Activated CD4-positive, CD25-positive, alpha-beta regulatory T cell treated with anti-CD3 and anti-CD28 coated beads, Interleukin-2, amount 50 U/mL, for 72 hours (primary cell): ENCODE data around the gene PRKD1.

Source experiments
- DNase-seq: peaks from one replicate; pipeline ENCODE4 v3.0.0; 2021

The PRKD1 gene

GRCh38 chr14:29927376-29928116 lies at the start of gene PRKD1:
PRKD1 (minus strand) TSS chr14:29927847.
- no peak for DNase-seq

- DNase-seq, result no peak
Measured at GRCh38 chr14:29971101-29971500, 43.5 kb upstream of the PRKD1 start.

DNA sequence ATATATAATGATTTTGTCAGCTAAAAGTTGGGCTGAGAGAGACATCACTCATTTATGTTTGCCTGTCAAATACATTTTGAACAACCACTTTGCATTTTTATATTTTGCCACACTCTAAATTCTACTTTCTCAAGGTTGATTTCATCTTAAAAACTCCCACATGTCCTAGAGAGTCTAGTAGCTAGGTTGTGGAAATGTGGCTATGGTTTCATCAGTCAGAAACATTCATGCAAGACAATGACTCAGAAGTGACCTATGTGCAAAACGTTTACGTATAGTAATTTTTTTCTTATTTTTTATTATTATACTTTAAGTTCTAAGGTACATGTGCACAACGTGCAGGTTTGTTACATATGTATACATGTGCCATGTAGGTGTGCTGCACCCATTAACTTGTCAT lies 27.4 kb upstream of the PRKD1 start:
- no peak for DNase-seq

GRCh38 chr14:29953501-29953900 lies 25.9 kb upstream of the PRKD1 start:
- no peak for DNase-seq

- no peak for DNase-seq
Measured at GRCh38 chr14:29944091-29944490, 16.4 kb upstream of the PRKD1 start.

- no peak for DNase-seq
Measured at GRCh38 chr14:29941401-29941800, 13.8 kb upstream of the PRKD1 start.

DNA sequence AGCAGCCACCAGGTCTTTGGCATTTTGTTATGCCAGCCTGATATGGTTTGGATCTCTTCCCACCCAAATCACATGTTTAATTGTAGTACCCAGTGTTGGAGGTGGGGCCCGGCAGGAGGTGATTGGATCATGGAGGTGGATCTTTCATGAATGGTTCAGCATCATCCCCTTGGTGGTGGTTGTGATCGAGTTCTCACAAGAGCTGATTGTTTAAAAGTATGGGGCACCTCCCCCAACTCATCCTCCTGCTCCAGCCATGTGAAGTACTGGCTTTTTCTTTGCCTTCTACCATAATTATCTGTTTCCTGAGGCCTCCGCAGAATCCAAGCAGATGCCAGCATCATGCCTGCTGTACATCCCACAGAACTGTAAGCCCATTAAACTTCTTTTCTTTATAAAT lies 12.8 kb upstream of the PRKD1 start:
- DNase-seq, result no peak

- no peak for DNase-seq
Measured at GRCh38 chr14:29937116-29937515, 9.5 kb upstream of the PRKD1 start.

GRCh38 chr14:29930283-29930682 lies 2.6 kb upstream of the PRKD1 start:
- DNase-seq, result no peak

- no peak for DNase-seq
Measured at GRCh38 chr14:29928117-29928640, 532 bp upstream of the PRKD1 start.

DNA sequence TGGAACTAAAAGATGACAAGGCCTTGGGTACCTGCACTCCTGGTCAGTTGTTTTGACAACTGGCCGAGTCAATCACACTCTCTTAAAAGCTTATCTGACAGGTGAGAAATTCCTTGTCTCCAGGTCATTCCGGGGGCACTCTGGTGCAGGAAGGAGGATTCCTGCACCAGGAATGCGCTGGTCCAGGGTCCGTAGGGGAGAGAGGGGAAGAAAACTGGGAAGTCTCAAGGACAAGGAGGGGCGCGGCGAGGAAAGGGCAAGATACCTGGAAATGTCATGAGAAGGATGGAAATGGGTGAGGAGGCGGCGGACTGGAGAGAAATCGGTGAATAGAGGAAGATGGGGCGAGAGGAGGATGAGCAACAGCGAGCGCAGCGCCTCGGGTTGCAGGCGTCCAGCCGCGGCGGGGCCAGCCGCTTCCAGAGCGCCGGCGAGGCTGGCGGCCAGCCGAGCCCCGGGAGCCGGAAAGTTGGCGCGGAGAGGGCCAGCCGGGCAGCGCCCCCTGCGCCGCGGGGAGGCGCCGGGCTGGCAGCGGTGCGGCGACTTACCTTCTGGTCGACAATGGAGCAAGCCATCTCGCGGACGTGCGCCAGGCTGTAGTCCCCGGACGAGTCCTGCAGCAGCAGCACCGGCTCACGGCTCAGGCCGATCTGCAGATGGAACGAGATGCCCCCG lies 809 bp downstream of the PRKD1 start:
- DNase-seq, result no peak

- DNase-seq, result no peak
Measured at GRCh38 chr14:29926228-29926627, 1.4 kb downstream of the PRKD1 start.

DNA sequence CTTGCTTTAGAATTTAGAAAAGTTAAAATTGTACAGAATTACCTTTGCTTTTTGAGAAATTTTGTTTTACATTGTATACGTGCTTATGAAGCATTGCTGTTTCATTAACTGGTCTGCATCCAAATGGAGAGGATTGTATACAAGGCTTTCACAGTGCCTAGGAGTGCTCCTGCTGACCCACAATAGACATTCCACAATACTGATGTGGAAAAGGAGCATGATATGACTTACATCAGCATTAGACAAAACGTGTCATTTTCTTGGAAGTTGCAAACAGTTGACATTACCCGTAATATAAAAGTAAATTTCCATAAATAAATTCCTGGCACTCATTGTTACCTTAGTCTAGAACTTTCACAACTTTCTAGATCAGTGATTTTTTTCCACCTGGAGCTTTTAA lies 1.9 kb downstream of the PRKD1 start:
- DNase-seq, result no peak

DNA sequence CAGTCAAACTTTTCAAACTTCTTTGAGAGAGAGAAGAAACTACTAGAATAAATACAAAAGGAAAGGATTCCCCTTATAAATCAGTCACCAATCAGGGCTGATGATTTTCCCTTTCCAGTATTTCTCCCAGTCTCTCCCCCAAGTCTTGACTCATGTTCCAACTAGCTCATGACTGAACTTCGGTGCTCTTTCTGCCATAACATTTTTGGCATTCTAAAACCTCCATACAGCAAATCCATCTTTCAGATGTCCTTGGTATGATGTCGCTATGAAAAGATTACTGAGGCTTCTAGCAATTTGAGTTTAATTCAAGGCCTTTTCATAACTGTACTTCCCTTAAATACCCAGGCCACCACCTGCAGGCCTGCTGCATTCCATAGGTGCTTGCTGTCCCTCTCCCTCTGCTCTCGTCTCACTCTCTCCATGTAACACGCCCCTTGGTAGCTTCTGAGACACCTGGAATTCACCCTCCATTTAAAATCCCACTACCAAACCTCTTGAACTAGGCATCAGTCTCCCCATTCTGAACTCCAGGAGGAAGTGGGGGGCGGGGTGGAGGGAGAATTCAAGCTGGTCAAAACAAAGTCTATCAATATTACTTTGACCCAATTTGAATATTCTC lies 2.4 kb downstream of the PRKD1 start:
- DNase-seq, result no peak

DNA sequence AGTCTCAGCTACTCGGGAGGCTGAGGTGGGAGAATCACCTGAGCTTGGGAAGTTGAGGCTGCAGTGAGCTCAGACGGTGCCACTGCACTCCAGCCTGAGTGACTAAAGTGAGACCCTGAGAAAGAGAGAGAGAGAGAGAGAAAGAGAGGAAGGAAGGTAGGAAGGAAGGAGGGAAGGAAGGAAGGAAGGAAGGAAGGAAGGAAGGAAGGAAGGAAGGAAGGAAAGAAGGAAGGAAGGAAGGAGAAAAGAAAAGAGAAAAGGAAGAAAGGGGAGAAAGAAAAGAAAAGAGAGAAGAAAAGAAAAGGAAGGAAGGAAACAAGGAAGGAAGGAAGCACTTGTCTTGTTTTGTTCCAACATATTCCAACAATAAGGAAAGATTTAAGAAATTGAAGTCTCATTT lies 7.8 kb downstream of the PRKD1 start:
- DNase-seq, result no peak

DNA sequence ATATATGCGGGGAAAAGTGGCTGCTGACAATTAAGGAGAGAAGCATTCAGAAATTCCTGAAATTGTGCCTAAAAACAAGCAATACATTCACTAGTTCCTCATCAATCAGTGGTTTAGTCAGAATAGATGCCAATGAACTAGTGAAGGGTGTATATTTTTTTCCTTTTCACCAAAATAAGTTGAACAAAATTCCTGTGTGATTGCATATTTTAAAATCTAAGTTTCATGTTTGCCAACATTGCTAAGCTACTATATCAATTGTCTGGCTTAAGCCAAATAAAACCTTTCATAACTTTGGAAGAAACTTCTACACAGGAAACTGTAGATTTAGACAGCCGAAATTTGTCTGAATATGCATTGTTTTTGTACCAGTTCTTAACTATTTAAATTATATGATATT lies 8.7 kb downstream of the PRKD1 start:
- DNase-seq, result no peak

GRCh38 chr14:29913566-29913965 lies 14.1 kb downstream of the PRKD1 start:
- DNase-seq, result no peak

GRCh38 chr14:29911810-29912209 lies 15.8 kb downstream of the PRKD1 start:
- no peak for DNase-seq

DNA sequence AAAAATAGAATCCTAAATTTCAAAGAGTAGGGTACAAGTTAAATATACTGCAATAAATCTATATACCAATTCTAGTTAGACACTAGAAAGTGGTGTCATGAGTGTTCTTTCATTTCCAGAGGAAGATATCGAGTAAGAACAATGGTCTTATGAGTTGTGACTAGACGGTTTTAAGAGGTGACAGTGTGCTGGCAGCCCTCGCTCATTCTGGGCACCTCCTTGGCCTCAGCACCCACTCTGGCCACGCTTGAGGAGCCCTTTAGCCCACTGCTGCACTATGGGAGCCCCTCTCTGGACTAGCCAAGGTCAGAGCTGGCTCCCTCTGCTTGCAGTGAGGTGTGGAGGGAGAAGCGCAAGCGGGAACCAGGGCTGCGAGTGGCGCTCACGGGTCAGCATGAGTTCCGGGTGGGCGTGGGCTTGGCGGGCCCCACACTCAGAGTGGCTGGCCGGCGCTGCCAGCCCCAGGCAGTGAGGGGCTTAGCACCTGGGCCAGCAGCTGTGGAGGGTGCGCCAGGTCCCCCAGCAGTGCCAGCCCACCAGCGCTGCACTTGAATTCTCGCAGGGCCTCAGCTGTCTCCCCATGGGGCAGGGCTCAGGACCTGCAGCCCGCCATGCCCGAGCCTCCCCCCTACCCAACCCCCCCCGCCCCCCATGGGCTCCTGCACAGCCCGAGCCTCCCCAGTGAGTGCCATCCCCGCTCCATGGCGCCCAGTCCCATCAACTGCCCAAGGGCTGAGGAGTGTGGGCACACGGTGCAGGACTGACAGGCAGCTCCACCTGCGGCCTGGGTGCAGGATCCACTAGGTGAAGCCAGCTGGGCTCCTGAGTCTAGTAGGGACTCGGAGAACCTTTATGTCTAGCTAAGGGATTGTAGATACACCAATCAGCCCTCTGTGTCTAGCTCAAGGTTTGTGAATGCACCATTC lies 18.7 kb downstream of the PRKD1 start:
- no peak for DNase-seq

DNA sequence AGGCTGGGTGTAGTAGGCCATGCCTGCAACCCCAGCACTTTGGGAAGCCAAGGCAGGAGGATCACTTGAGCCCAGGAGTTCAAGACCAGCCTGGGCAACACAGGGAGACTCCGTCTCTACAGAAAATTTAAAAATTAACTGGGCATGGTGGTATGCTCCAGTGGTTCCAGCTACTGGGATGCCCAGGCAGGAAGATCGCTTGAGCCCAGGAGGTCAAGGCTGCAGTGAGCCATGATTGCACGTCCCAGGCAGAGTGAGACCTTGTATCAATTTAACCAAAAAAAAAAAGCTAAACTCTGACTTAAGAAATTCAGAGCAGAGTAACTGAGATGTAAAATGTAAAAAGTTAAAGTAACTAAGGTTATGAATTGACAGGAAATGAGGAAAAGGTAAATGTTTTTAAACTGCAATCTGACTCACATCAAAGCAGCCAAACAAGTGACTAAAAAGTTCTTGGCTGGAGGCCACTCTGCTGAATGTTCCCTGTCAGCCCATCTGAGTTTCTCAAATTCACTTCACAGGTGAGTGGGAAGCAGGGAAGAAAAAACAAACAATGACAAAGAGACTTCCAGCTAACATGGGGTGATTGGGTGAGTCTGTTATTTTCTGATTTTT lies 21.3 kb downstream of the PRKD1 start:
- no peak for DNase-seq

- no peak for DNase-seq
Measured at GRCh38 chr14:29905543-29905942, 22.1 kb downstream of the PRKD1 start.

- no peak for DNase-seq
Measured at GRCh38 chr14:29900609-29901350, 26.9 kb downstream of the PRKD1 start.
